Measurements from ENCODE around the gene RNF114.

DNA sequence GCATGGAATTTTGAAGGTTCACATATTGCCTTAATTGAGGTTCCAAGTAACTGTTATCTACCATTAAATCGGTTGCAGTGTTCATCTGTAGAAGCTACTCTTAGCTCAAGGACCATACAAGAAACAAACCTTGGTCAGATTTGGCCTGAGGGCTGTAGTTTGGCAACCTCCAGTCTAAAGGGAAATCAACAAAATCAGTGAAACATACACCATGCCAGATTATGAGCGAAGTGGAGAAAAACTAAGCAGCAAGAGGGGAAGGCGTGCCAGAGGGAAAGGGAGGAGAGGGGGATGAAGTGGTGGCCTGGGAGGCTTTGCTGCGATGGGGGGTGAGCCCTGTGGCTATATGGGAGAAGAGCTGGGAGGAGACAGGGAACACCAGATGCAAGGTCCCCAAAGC is 37.8 kb downstream of the RNF114 start:
- TF ChIP-seq, protein P1, sequence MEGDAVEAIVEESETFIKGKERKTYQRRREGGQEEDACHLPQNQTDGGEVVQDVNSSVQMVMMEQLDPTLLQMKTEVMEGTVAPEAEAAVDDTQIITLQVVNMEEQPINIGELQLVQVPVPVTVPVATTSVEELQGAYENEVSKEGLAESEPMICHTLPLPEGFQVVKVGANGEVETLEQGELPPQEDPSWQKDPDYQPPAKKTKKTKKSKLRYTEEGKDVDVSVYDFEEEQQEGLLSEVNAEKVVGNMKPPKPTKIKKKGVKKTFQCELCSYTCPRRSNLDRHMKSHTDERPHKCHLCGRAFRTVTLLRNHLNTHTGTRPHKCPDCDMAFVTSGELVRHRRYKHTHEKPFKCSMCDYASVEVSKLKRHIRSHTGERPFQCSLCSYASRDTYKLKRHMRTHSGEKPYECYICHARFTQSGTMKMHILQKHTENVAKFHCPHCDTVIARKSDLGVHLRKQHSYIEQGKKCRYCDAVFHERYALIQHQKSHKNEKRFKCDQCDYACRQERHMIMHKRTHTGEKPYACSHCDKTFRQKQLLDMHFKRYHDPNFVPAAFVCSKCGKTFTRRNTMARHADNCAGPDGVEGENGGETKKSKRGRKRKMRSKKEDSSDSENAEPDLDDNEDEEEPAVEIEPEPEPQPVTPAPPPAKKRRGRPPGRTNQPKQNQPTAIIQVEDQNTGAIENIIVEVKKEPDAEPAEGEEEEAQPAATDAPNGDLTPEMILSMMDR (IDR thresholded peaks at IDR 0.05) = no peak
- TF ChIP-seq POLR2A (IDR thresholded peaks at IDR 0.05) = no peak

All from thyroid gland (tissue), 4 donors.